Endothelial cell of umbilical vein (primary cell): ENCODE measurements around the gene KIF6. TPM values are rescaled to one million over a fixed set of nuclear protein-coding genes. Genes with fewer than 3 reads are reported as not detected.
"Not testable (repeated sequence)": the region's sequence is repeated elsewhere in the genome, so short reads cannot be mapped to it uniquely, and the experiment has no call there.

Source experiments
- BruUV-seq: library from RNA; stranded (reverse); fragments of 400-500 nt; replicated peaks from 2 replicates; lab custom pipeline; 2021; lab: Mats Ljungman, UMichigan
- CTCF ChIA-PET: fragments of 300-600, 350-600 bp; sonication (Branson Sonifier 250); formaldehyde crosslinking; loops from one replicate; lab custom pipeline; 2021; ENCODE audit warnings: antibody characterized with exemption, inconsistent platforms; lab: Charles Lee
- POLR2A ChIA-PET: fragments of 300-600, 350-600 bp; sonication (Branson Sonifier 250); formaldehyde crosslinking; loops from one replicate; lab custom pipeline; 2021; ENCODE audit warnings: antibody characterized with exemption, inconsistent platforms; lab: Charles Lee
- DNase-seq: peaks from one replicate; pipeline ENCODE4 v3.0.0-alpha.2; 2011; ENCODE audit warnings: low read depth, low spot score
- FAIRE-seq: peaks from 2 replicates; lab custom pipeline; 2011; peaks lifted over from hg19 to GRCh38; lab: Jason Lieb, UNC
- H2AFZ ChIP-seq: 2 replicates; pipeline ENCODE4 v1.6.0; 2012; ENCODE audit warnings: low read depth, low read length, control low read depth, inconsistent platforms
- H3K27ac ChIP-seq: 2 replicates; pipeline ENCODE4 v1.5.1; 2011; ENCODE audit warnings: low read depth, mild to moderate bottlenecking, control low read depth, low read length, moderate library complexity; ENCODE audit not compliant: insufficient read depth
- H3K27me3 ChIP-seq, 2 experiments: 2 replicates each; pipeline versions ENCODE4 v1.6.0 to v1.6.1; 2011; ENCODE audit warnings: low read length in 2 of 2, mixed read lengths in 1 of 2; ENCODE audit not compliant: control insufficient read depth in 2 of 2, insufficient read depth in 2 of 2
- H3K36me3 ChIP-seq, 2 experiments: 2 replicates in 1 of 2; 3 replicates in 1 of 2; pipeline ENCODE4 v1.5.1; 2011; ENCODE audit warnings: low read length in 2 of 2, mild to moderate bottlenecking in 1 of 2, moderate library complexity in 1 of 2; ENCODE audit not compliant: control insufficient read depth in 2 of 2, insufficient read depth in 2 of 2; ENCODE audit errors: extremely low read depth in 1 of 2
- H3K4me1 ChIP-seq: 3 replicates; pipeline ENCODE4 v1.5.1; 2011; ENCODE audit warnings: mild to moderate bottlenecking, low read length; ENCODE audit not compliant: control insufficient read depth, insufficient read depth; ENCODE audit errors: extremely low read depth
- H3K4me2 ChIP-seq: 2 replicates; pipeline ENCODE4 v1.6.1; 2011; ENCODE audit warnings: low read length, control low read depth, mixed read lengths; ENCODE audit not compliant: insufficient read depth
- H3K4me3 ChIP-seq, 3 experiments: fragments of 200-600 bp in 1 of 3; sonication (generic), shearing (Covaris generic) in 1 of 3; replicated peaks in 1 of 3; 2 replicates each; pipeline ENCODE4 v1.5.1; 2011 to 2016; ENCODE audit warnings: control low read depth in 3 of 3, low read length in 3 of 3, mild to moderate bottlenecking in 2 of 3, inconsistent platforms in 1 of 3, low read depth in 1 of 3, moderate library complexity in 1 of 3; ENCODE audit not compliant: insufficient read depth in 1 of 3
- H3K79me2 ChIP-seq: 2 replicates; pipeline ENCODE4 v1.6.0; 2012; ENCODE audit warnings: low read length, inconsistent platforms; ENCODE audit not compliant: control insufficient read depth, insufficient read depth
- H3K9ac ChIP-seq: replicated peaks from 2 replicates; pipeline ENCODE3; 2011; ENCODE audit warnings: low read length, control low read depth; ENCODE audit not compliant: insufficient read depth; ENCODE audit errors: extremely low read depth
- H3K9me1 ChIP-seq: replicated peaks from 3 replicates; pipeline ENCODE4 v1.6.0; 2011; ENCODE audit warnings: mild to moderate bottlenecking, low read length; ENCODE audit not compliant: control insufficient read depth, insufficient read depth; ENCODE audit errors: extremely low read depth
- H3K9me3 ChIP-seq: replicated peaks from 2 replicates; pipeline ENCODE4 v1.5.1; 2012; ENCODE audit warnings: low read length, inconsistent platforms; ENCODE audit not compliant: control insufficient read depth, insufficient read depth
- H4K20me1 ChIP-seq: replicated peaks from 2 replicates; pipeline ENCODE3; 2011; ENCODE audit warnings: mild to moderate bottlenecking, low read length; ENCODE audit not compliant: control insufficient read depth, insufficient read depth; ENCODE audit errors: extremely low read depth
- CTCF ChIP-seq, 2 donors: IDR thresholded peaks; 1 replicate in 1 of 2; 2 replicates in 1 of 2; pipeline ENCODE4 v1.5.1; 2011; ENCODE audit warnings: low read length in 2 of 2, mild to moderate bottlenecking in 2 of 2, moderate library complexity in 2 of 2, control low read depth in 1 of 2, inconsistent platforms in 1 of 2, low read depth in 1 of 2; ENCODE audit not compliant: insufficient read depth in 1 of 2; ENCODE audit errors: extremely low read depth in 1 of 2
- EZH2 ChIP-seq: IDR thresholded peaks from 2 replicates; pipeline ENCODE4 v1.6.1; 2012; ENCODE audit warnings: borderline replicate concordance, low read depth, mild to moderate bottlenecking, moderate library complexity, low read length, inconsistent platforms; ENCODE audit not compliant: severe bottlenecking
- FOS ChIP-seq: IDR thresholded peaks from 2 replicates; pipeline ENCODE4 v1.6.1; 2011; ENCODE audit warnings: mild to moderate bottlenecking, low read length, moderate library complexity, borderline replicate concordance; ENCODE audit not compliant: insufficient read depth
- GATA2 ChIP-seq: IDR thresholded peaks from 2 replicates; pipeline ENCODE4 v1.7.0; 2011; ENCODE audit warnings: low read depth, mild to moderate bottlenecking, moderate library complexity, mixed read lengths, low read length; ENCODE audit not compliant: insufficient read length, insufficient read depth
- JUN ChIP-seq: IDR thresholded peaks from 2 replicates; pipeline ENCODE4 v1.6.1; 2011; ENCODE audit warnings: borderline replicate concordance, low read depth; ENCODE audit not compliant: insufficient read length, insufficient read depth
- MAX ChIP-seq: IDR thresholded peaks from 2 replicates; pipeline ENCODE4 v1.6.1; 2011; ENCODE audit not compliant: insufficient read depth, insufficient read length
- MYC ChIP-seq: IDR thresholded peaks from one replicate; pipeline ENCODE4 v1.6.1; 2011; ENCODE audit warnings: mild to moderate bottlenecking, low read depth, low read length
- POLR2A ChIP-seq: IDR thresholded peaks from 2 replicates; pipeline ENCODE4 v1.6.1; 2012; ENCODE audit warnings: low read depth, mild to moderate bottlenecking, control low read depth, low read length
- POLR2AphosphoS5 ChIP-seq: IDR thresholded peaks from 2 replicates; pipeline ENCODE4 v1.6.1; 2012; ENCODE audit warnings: low read depth, mild to moderate bottlenecking, control low read depth, low read length, moderate library complexity; ENCODE audit not compliant: insufficient read depth
- dilution Hi-C: fragments of 300-500 bp; cut with MboI; formaldehyde crosslinking; loops from one replicate; pipeline ENCODE4 v1.15.0; 2019; ENCODE audit warnings: low sequenced_read_pairs; ENCODE audit not compliant: extremely low pct_ligation_motif_present
- intact Hi-C: fragments of 100-400 bp; cut with micrococcal nuclease; formaldehyde crosslinking; loops from one replicate; pipeline ENCODE4 v1.10.0; 2022
- polyA plus RNA-seq, 4 experiments: library from polyadenylated mRNA; depleted of rRNA in 3 of 4; stranded (reverse) in 3 of 4; unstranded in 1 of 4; fragments of >200 nt; gene quantifications; 2 replicates each; pipeline versions ENCODE4 v1.2.1 to v1.2.3, GENCODE V29; 2011 to 2012; ENCODE audit warnings: missing spikeins in 1 of 4
- total RNA-seq: library from RNA; stranded (reverse); gene quantifications from 2 replicates; pipeline ENCODE4 v1.2.3, GENCODE V29; 2021

KIF6 gene
- total and polyA plus RNA-seq, 2 donors (not counting 3 experiments of a cell fraction or from before 2014, with no cell fraction given): not detected

- no peak for TF ChIP-seq POLR2A
- no peak for TF ChIP-seq MYC
- no peak for TF ChIP-seq JUN
- TF ChIP-seq FOS: no peak
- TF ChIP-seq CTCF (IDR thresholded peaks at IDR 0.05; ENCODE audit: extremely low read depth in 1 of 2, insufficient read depth in 1 of 2, low read depth in 1 of 2, low read length in 2 of 2): no peak
- TF ChIP-seq POLR2AphosphoS5: no peak
- no peak for TF ChIP-seq GATA2
- TF ChIP-seq MAX: no peak
- no peak for TF ChIP-seq EZH2
- DNase-seq (no peak), FAIRE-seq (no peak)
- Histone ChIP-seq H4K20me1 (no peaks in the 10 kb centered on the region), H2AFZ (no peak overlapping the region), H3K4me1 (no peaks in the 10 kb centered on the region), H3K9me3 (no peaks in the 10 kb centered on the region), H3K4me3 (no peak overlapping the region), H3K9ac (no peak overlapping the region), H3K79me2 (no peaks in the 10 kb centered on the region), H3K27me3 (no peaks in the 10 kb centered on the region), H3K36me3 (no peaks in the 10 kb centered on the region), H3K4me2 (no peak overlapping the region), H3K9me1 (no peaks in the 10 kb centered on the region), H3K27ac (no peak overlapping the region)
- dilution Hi-C loops (no loop called here), intact Hi-C loops (no loop called here)
- POLR2A ChIA-PET: no interaction called here
- no TSS peak for BruUV-seq
- CTCF ChIA-PET: no interaction called here
These were observed 437.6 kb downstream of the KIF6 start for GRCh38 chr6:39287601-39288000.

GRCh38 chr6:39286596-39286995 lies 438.6 kb downstream of the KIF6 start:
- FAIRE-seq, H3K9me3 ChIP-seq, H3K79me2 ChIP-seq, DNase-seq, dilution Hi-C loops, H3K27ac ChIP-seq, H3K27me3 ChIP-seq, H4K20me1 ChIP-seq, POLR2A ChIA-PET, H3K9ac ChIP-seq, CTCF ChIA-PET, H3K4me2 ChIP-seq, H3K36me3 ChIP-seq, H3K4me1 ChIP-seq, H2AFZ ChIP-seq, BruUV-seq, H3K9me1 ChIP-seq, intact Hi-C loops, H3K4me3 ChIP-seq: not testable (repeated sequence)
